ENCODE data around the gene CFAP54. TPM values are rescaled to one million over a fixed set of nuclear protein-coding genes. Genes with fewer than 3 reads are reported as not detected.

CFAP54 gene
- total and polyA plus RNA-seq, 2 experiments from 2014 or later, result 0.07 to 0.76 TPM

- TF ChIP-seq EZH2 (IDR thresholded peaks at IDR 0.05; ENCODE audit: low read depth, unreplicated experiment) (no peak), EZH2phosphoT487 (IDR thresholded peaks at IDR 0.05; ENCODE audit: unreplicated experiment) (no peak), CREB1 (CRISPR knock-in tag; IDR thresholded peaks at IDR 0.05; ENCODE audit: low read depth) (no peak)
Measured at GRCh38 chr12:96897421-96897820, 408.0 kb downstream of the CFAP54 start (continued).

- ATAC-seq, result no peak
- peaks cover 2% of the 10 kb centered on the region; the same call in 1 of the 3 replicates for H3K9me3 Mint-ChIP-seq
- no peaks in the 10 kb centered on the region for H3K79me2 ChIP-seq (replicated peaks; ENCODE audit: insufficient read depth)
- no peaks in the 10 kb centered on the region for H3K36me3 Mint-ChIP-seq (ENCODE audit: low read depth)
- H3K4me2 ChIP-seq, result no peak overlapping the region
- no peak overlapping the region for H3K27ac ChIP-seq (ENCODE audit: low read depth)
- H3K27ac Mint-ChIP-seq, result no peak overlapping the region
- peaks cover 6% of the 10 kb centered on the region; the same call in 1 of the 2 replicates for H3K9me2 ChIP-seq (ENCODE audit: insufficient read depth)
- no peaks in the 10 kb centered on the region for H3K4me1 Mint-ChIP-seq
- no peak overlapping the region for H3K4me3 ChIP-seq
- no peak overlapping the region for H3K4me3 Mint-ChIP-seq
- no peaks in the 10 kb centered on the region for H3K36me3 ChIP-seq (ENCODE audit: insufficient read depth)
- H3K27me3 ChIP-seq (ENCODE audit: insufficient read depth), result no peaks in the 10 kb centered on the region
- no peaks in the 10 kb centered on the region for H4K20me1 ChIP-seq (replicated peaks; ENCODE audit: insufficient read depth)
- no peaks in the 10 kb centered on the region for H3K4me1 ChIP-seq (ENCODE audit: insufficient read depth)
- H3K27me3 Mint-ChIP-seq (ENCODE audit: insufficient read depth, low read depth, poor library complexity), result peaks cover 2% of the 10 kb centered on the region
- H3F3A ChIP-seq (replicated peaks; ENCODE audit: low read depth), result no peaks in the 10 kb centered on the region
- DNase-seq (ENCODE audit: low spot score), result no peak
- TF ChIP-seq REST (IDR thresholded peaks at IDR 0.05; ENCODE audit: unreplicated experiment), result peak; percentile 54
- no peak for TF ChIP-seq CREB1 (CRISPR knock-in tag; IDR thresholded peaks at IDR 0.05; ENCODE audit: low read depth)
- H2AFZ ChIP-seq, result no peak overlapping the region
Measured at GRCh38 chr12:96901175-96901574, 411.8 kb downstream of the CFAP54 start.

- H3K4me3 ChIP-seq, result no peak overlapping the region
- no peak overlapping the region for H2AFZ ChIP-seq
- Mint-ChIP-seq H3K4me1 (peaks cover 3% of the 10 kb centered on the region; the same call in 1 of the 3 replicates), H3K27ac (no peak overlapping the region), H3K4me3 (no peak overlapping the region), H3K9me3 (peaks cover 2% of the 10 kb centered on the region; the same call in 1 of the 3 replicates), H3K36me3 (ENCODE audit: low read depth) (no peaks in the 10 kb centered on the region), H3K27me3 (ENCODE audit: insufficient read depth, low read depth, poor library complexity) (peaks cover 2% of the 10 kb centered on the region)
- no peaks in the 10 kb centered on the region for H3K36me3 ChIP-seq (ENCODE audit: insufficient read depth)
- H3K79me2 ChIP-seq (replicated peaks; ENCODE audit: insufficient read depth), result no peaks in the 10 kb centered on the region
- H3K27ac ChIP-seq (ENCODE audit: low read depth), result no peak overlapping the region
- no peaks in the 10 kb centered on the region for H3F3A ChIP-seq (replicated peaks; ENCODE audit: low read depth)
- DNase-seq (ENCODE audit: low spot score) (no peak), ATAC-seq (no peak)
- H3K27me3 ChIP-seq (ENCODE audit: insufficient read depth), result no peaks in the 10 kb centered on the region
- no peaks in the 10 kb centered on the region for H4K20me1 ChIP-seq (replicated peaks; ENCODE audit: insufficient read depth)
- no peaks in the 10 kb centered on the region for H3K4me1 ChIP-seq (ENCODE audit: insufficient read depth)
- H3K4me2 ChIP-seq, result no peak overlapping the region
- peaks cover 6% of the 10 kb centered on the region; the same call in 1 of the 2 replicates for H3K9me2 ChIP-seq (ENCODE audit: insufficient read depth)
- TF ChIP-seq ZNF462 (CRISPR knock-in tag; IDR thresholded peaks at IDR 0.05) (no peak), ZNF114 (CRISPR knock-in tag; IDR thresholded peaks at IDR 0.05) (no peak), EZH2phosphoT487 (IDR thresholded peaks at IDR 0.05; ENCODE audit: unreplicated experiment) (no peak), JUNB (IDR thresholded peaks at IDR 0.05; ENCODE audit: unreplicated experiment) (no peak)
- TF ChIP-seq, protein P1, sequence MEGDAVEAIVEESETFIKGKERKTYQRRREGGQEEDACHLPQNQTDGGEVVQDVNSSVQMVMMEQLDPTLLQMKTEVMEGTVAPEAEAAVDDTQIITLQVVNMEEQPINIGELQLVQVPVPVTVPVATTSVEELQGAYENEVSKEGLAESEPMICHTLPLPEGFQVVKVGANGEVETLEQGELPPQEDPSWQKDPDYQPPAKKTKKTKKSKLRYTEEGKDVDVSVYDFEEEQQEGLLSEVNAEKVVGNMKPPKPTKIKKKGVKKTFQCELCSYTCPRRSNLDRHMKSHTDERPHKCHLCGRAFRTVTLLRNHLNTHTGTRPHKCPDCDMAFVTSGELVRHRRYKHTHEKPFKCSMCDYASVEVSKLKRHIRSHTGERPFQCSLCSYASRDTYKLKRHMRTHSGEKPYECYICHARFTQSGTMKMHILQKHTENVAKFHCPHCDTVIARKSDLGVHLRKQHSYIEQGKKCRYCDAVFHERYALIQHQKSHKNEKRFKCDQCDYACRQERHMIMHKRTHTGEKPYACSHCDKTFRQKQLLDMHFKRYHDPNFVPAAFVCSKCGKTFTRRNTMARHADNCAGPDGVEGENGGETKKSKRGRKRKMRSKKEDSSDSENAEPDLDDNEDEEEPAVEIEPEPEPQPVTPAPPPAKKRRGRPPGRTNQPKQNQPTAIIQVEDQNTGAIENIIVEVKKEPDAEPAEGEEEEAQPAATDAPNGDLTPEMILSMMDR (conservative IDR thresholded peaks at IDR 0.05; ENCODE audit: low read depth in 2 of 2), result no peak; a peak in 1 of 4 replicates
Measured at GRCh38 chr12:96902076-96902475, 412.7 kb downstream of the CFAP54 start.
